A549 (cell line): Measurements from ENCODE around the gene TMEM121. TPM values are rescaled to one million over a fixed set of nuclear protein-coding genes. Genes with fewer than 3 reads are reported as not detected.

Source experiments
- ATAC-seq, 2 experiments: fragments of 200-7000 bp in 1 of 2; fragments of >200 bp in 1 of 2; cut with Nextera tagmentation in 1 of 2; cut with Tn5 transposase in 1 of 2; 3 replicates each; pipeline versions ENCODE4 v1.8.0 to v1.9.1; 2018 to 2020; ENCODE audit warnings: mild to moderate bottlenecking in 1 of 2, moderate library complexity in 1 of 2
- CTCF ChIA-PET: fragments of 300-600 bp; sonication (Branson Sonifier 250); formaldehyde crosslinking; extraction: SDS; loops from one replicate; lab custom pipeline; 2021; ENCODE audit warnings: antibody characterized with exemption, inconsistent platforms; lab: Yijun Ruan, JAX
- POLR2A ChIA-PET: fragments of 350-600 bp; formaldehyde crosslinking; extraction: SDS; loops from one replicate; lab custom pipeline; 2021; ENCODE audit warnings: antibody characterized with exemption, inconsistent platforms; lab: Yijun Ruan, JAX
- DNase-seq, 2 experiments: peaks; one replicate each; pipeline versions ENCODE4 v3.0.0 to v3.0.0-alpha.2; 2011 to 2016; ENCODE audit warnings: low read depth in 1 of 2, low spot score in 1 of 2
- FAIRE-seq: peaks from 2 replicates; lab custom pipeline; 2011; peaks lifted over from hg19 to GRCh38; lab: Jason Lieb, UNC
- H3K27ac ChIP-seq, 2 experiments: fragments of >200 bp; sonication (Bioruptor Twin); formaldehyde crosslinking; 3 replicates each; pipeline ENCODE4 v1.5.1; 2016 to 2017
- H3K4me1 ChIP-seq: fragments of >200 bp; sonication (Bioruptor Twin); formaldehyde crosslinking; 3 replicates; pipeline ENCODE4 v1.6.1; 2016
- H3K4me2 ChIP-seq: fragments of >200 bp; sonication (Bioruptor Twin); formaldehyde crosslinking; 3 replicates; pipeline ENCODE4 v1.6.1; 2016
- H3K4me3 ChIP-seq: fragments of >200 bp; sonication (Bioruptor Twin); formaldehyde crosslinking; 3 replicates; pipeline ENCODE4 v1.5.1; 2016
- H3K9me3 ChIP-seq: fragments of >200 bp; sonication (Bioruptor Twin); formaldehyde crosslinking; 3 replicates; pipeline ENCODE4 v1.6.1; 2016
- CHD2 ChIP-seq: fragments of 150-350 bp; IDR thresholded peaks from 2 replicates; pipeline ENCODE4 v1.6.1; 2014; ENCODE audit warnings: low read length; ENCODE audit not compliant: partially characterized antibody
- CHD4 ChIP-seq: fragments of 200-600 bp; sonication (generic); IDR thresholded peaks from 2 replicates; pipeline ENCODE4 v1.6.1; 2016; ENCODE audit warnings: antibody characterized with exemption, mild to moderate bottlenecking, borderline replicate concordance
- CTCF ChIP-seq: fragments of >200 bp; sonication (Bioruptor Twin); formaldehyde crosslinking; IDR thresholded peaks from 3 replicates; pipeline ENCODE4 v1.5.1; 2016
- E2F6 ChIP-seq: IDR thresholded peaks from 2 replicates; pipeline ENCODE4 v1.6.1; 2012; ENCODE audit warnings: low read depth, borderline replicate concordance
- ESRRA ChIP-seq: fragments of 150-350 bp; IDR thresholded peaks from 2 replicates; pipeline ENCODE4 v1.6.1; 2014; ENCODE audit warnings: mild to moderate bottlenecking, low read length, borderline replicate concordance
- FOSL2 ChIP-seq, 2 experiments: fragments of 450-650 bp in 1 of 2; fragments of >200 bp in 1 of 2; sonication (Bioruptor Twin) in 1 of 2; formaldehyde crosslinking; IDR thresholded peaks; 2 replicates each; pipeline versions ENCODE4 v1.5.0 to v1.6.1; 2016 to 2020; ENCODE audit warnings: mild to moderate bottlenecking in 1 of 2, moderate library complexity in 1 of 2
- HES2 ChIP-seq: fragments of >200 bp; sonication (Bioruptor Twin); formaldehyde crosslinking; IDR thresholded peaks from 2 replicates; pipeline ENCODE4 v1.6.1; 2016
- HEYL ChIP-seq: fragments of 250-450 bp; sonication (Bioruptor Pico); IDR thresholded peaks from 2 replicates; pipeline ENCODE4 v1.8.0; 2021; ENCODE audit warnings: mild to moderate bottlenecking, moderate library complexity
- JUN ChIP-seq, 2 experiments: fragments of >200 bp; sonication (Bioruptor Twin); formaldehyde crosslinking; IDR thresholded peaks; 2 replicates in 1 of 2; 3 replicates in 1 of 2; pipeline ENCODE4 v1.6.1; 2016 to 2017
- JUNB ChIP-seq: fragments of >200 bp; sonication (Bioruptor Twin); formaldehyde crosslinking; IDR thresholded peaks from 2 replicates; pipeline ENCODE4 v1.6.1; 2016
- MAZ ChIP-seq: fragments of 150-350 bp; IDR thresholded peaks from 2 replicates; pipeline ENCODE4 v1.6.1; 2014; ENCODE audit warnings: antibody characterized with exemption, low read depth, low read length, borderline replicate concordance
- MYC ChIP-seq: IDR thresholded peaks from 2 replicates; pipeline ENCODE4 v1.6.1; 2012; ENCODE audit warnings: mild to moderate bottlenecking, inconsistent platforms, low read length, improper control_type of control experiment, borderline replicate concordance
- NFE2L2 ChIP-seq: fragments of 150-350 bp; conservative IDR thresholded peaks from 2 replicates; pipeline ENCODE4 v1.6.1; 2014; ENCODE audit warnings: low read length
- POLR2AphosphoS2 ChIP-seq: conservative IDR thresholded peaks from 2 replicates; pipeline ENCODE4 v1.6.1; 2012; ENCODE audit warnings: low read length, improper control_type of control experiment, inconsistent platforms
- RNF2 ChIP-seq: fragments of 200-600 bp; sonication (generic); IDR thresholded peaks from 2 replicates; pipeline ENCODE4 v1.6.1; 2016; ENCODE audit warnings: low read depth, mild to moderate bottlenecking, antibody characterized with exemption, moderate library complexity, borderline replicate concordance
- SMC3 ChIP-seq: fragments of >200 bp; sonication (Bioruptor Twin); formaldehyde crosslinking; IDR thresholded peaks from 3 replicates; pipeline ENCODE4 v1.6.1; 2018; ENCODE audit warnings: inconsistent platforms
- TFCP2L1 ChIP-seq: fragments of 250-450 bp; sonication (Bioruptor Pico); IDR thresholded peaks from 2 replicates; pipeline ENCODE4 v1.5.0; 2021; ENCODE audit warnings: mild to moderate bottlenecking
- USF2 ChIP-seq: fragments of 450-650 bp; IDR thresholded peaks from 2 replicates; pipeline ENCODE4 v1.6.1; 2014; ENCODE audit warnings: antibody characterized with exemption
- ZC3H11A ChIP-seq: fragments of 450-650 bp; IDR thresholded peaks from 2 replicates; pipeline ENCODE4 v1.6.1; 2014; ENCODE audit warnings: antibody characterized with exemption, mild to moderate bottlenecking
- ZNF302 ChIP-seq: fragments of 250-450 bp; sonication (Bioruptor Pico); IDR thresholded peaks from 2 replicates; pipeline ENCODE4 v1.9.0; 2021; ENCODE audit warnings: inconsistent platforms, mild to moderate bottlenecking, moderate library complexity
- ZSCAN20 ChIP-seq: fragments of 250-450 bp; sonication (Bioruptor Pico); IDR thresholded peaks from 2 replicates; pipeline ENCODE4 v1.8.0; 2022; ENCODE audit warnings: mild to moderate bottlenecking, moderate library complexity
- WGBS: methylation state at CpG from one replicate; pipeline ENCODE4 v1.1.6; 2017; ENCODE audit errors: missing lambda C conversion rate; 5-methylcytosine and 5-hydroxymethylcytosine counted together
- polyA plus RNA-seq, 4 experiments: library from polyadenylated mRNA; depleted of rRNA in 3 of 4; stranded (reverse); fragments of >200 nt; fragmentation: RNase III in 1 of 4; extraction: RNeasy Plus Mini Kit Qiagen cat#74134 plus additional on column Dnase treatment in 1 of 4; gene quantifications; 2 replicates in 3 of 4; 3 replicates in 1 of 4; pipeline ENCODE4 v1.2.3, GENCODE V29; 2011 to 2017

The TMEM121 gene
- polyA plus RNA-seq, 2 of the 4 experiments (the other 2 are of a cell fraction), result 2.3 to 5.7 TPM

- TF ChIP-seq RNF2, result no peak
- no peak for TF ChIP-seq SMC3
- TF ChIP-seq NFE2L2, result no peak
- TF ChIP-seq CHD4, result no peak
These were observed 6.4 kb downstream of the TMEM121 start (continued) for GRCh38 chr14:105532735-105533141.

GRCh38 chr14:105533391-105533790 is 7.0 kb downstream of the TMEM121 start:
- DNase-seq (no peak), ATAC-seq (no peak), FAIRE-seq (no peak)
- Histone ChIP-seq H3K4me2 (no peak overlapping the region), H3K4me1 (peaks cover 4% of the 10 kb centered on the region; the same call in 2 of the 3 replicates), H3K9me3 (no peaks in the 10 kb centered on the region), H3K4me3 (no peak overlapping the region), H3K27ac (no peak overlapping the region)
- POLR2A ChIA-PET, result no interaction called here
- WGBS, result 52% methylated on average over 7 of the region's 9 CpGs
- TF ChIP-seq ZSCAN20 (CRISPR knock-in tag) (no peak), CTCF (no peak), E2F6 (no peak), MAZ (no peak), ESRRA (no peak)
- CTCF ChIA-PET, result interaction anchor here (0.7 to 4.1 kb wide), 14 partner anchors 10 to 723 kb away, joined by 3 to 25 read pairs (median 5); no protein-coding TSS in a partner anchor

- POLR2A ChIA-PET, result no interaction called here
- FAIRE-seq (no peak), DNase-seq (no peak), ATAC-seq (no peak)
- 60% methylated on average over 21 of the region's 21 CpGs for whole genome bisulfite sequencing
- Histone ChIP-seq H3K4me3 (no peak overlapping the region), H3K4me1 (no peaks in the 10 kb centered on the region), H3K4me2 (no peak overlapping the region), H3K27ac (no peak overlapping the region), H3K9me3 (no peaks in the 10 kb centered on the region)
- CTCF ChIA-PET, result interaction anchor here (0.9 to 4.1 kb wide), 11 partner anchors 10 to 722 kb away, joined by 3 to 25 read pairs (median 5); no protein-coding TSS in a partner anchor
- TF ChIP-seq POLR2AphosphoS2 (no peak), USF2 (no peak), JUNB (no peak), ZNF302 (CRISPR knock-in tag) (no peak), TFCP2L1 (no peak), CHD4 (no peak), HES2 (no peak), FOSL2 (IDR thresholded peaks at IDR 0.05) (no peak), FOSL2 (CRISPR knock-in tag; IDR thresholded peaks at IDR 0.05) (no peak), HEYL (no peak), MYC (no peak), CHD2 (no peak), NFE2L2 (no peak), MAZ (no peak), JUN (IDR thresholded peaks at IDR 0.05) (no peak), ZC3H11A (no peak)
These were observed 7.6 kb downstream of the TMEM121 start for GRCh38 chr14:105533811-105534498.
